Activated T-helper 2 cell treated with anti-CD3 and anti-CD28 coated beads, Interferon-gamma antibody, Interleukin-2, Interleukin-4, amounts not matched to agents 10 μg/mL and 5 μg/mL and 100 μg/mL, durations not matched to agents 14 hours and 24 hours and 36 hours (primary cell): ENCODE data around the gene DAZAP1. TPM values are rescaled to one million over a fixed set of nuclear protein-coding genes. Genes with fewer than 3 reads are reported as not detected.
"Not testable (repeated sequence)": the region's sequence is repeated elsewhere in the genome, so short reads cannot be mapped to it uniquely, and the experiment has no call there.

Source experiments
- DNase-seq: peaks from one replicate; pipeline ENCODE4 v3.0.0; 2021; ENCODE audit warnings: low spot score
- H3K27ac Mint-ChIP-seq: one replicate; pipeline ENCODE4 v1.8.0; 2021; ENCODE audit warnings: mixed read lengths
- H3K27me3 Mint-ChIP-seq: one replicate; pipeline ENCODE4 v1.8.0; 2021; ENCODE audit warnings: low read depth, mixed read lengths
- H3K36me3 Mint-ChIP-seq: one replicate; pipeline ENCODE4 v1.8.0; 2021; ENCODE audit warnings: low read depth, mixed read lengths
- H3K4me1 Mint-ChIP-seq: one replicate; pipeline ENCODE4 v1.8.0; 2021; ENCODE audit warnings: low read depth, mixed read lengths
- H3K4me3 Mint-ChIP-seq: one replicate; pipeline ENCODE4 v1.8.0; 2021; ENCODE audit warnings: low read depth, mild to moderate bottlenecking, moderate library complexity, mixed read lengths
- H3K9me3 Mint-ChIP-seq: one replicate; pipeline ENCODE4 v1.8.0; 2021; ENCODE audit warnings: mixed read lengths
- intact Hi-C: fragments of 100-400 bp; cut with micrococcal nuclease; formaldehyde crosslinking; loops from one replicate; pipeline ENCODE4 v1.15.1; 2023
- total RNA-seq: library from RNA; stranded (reverse); gene quantifications from 2 replicates; pipeline ENCODE4 v1.2.3, GENCODE V29; 2022

Gene DAZAP1
- total RNA-seq, 1 donor from 2014 or later: 290 TPM

- DNase-seq: no peak
- no peaks in the 10 kb centered on the region for H3K27me3 Mint-ChIP-seq
- peaks cover 61% of the 10 kb centered on the region for H3K36me3 Mint-ChIP-seq
- H3K27ac Mint-ChIP-seq: no peak overlapping the region
- H3K9me3 Mint-ChIP-seq: no peaks in the 10 kb centered on the region
- intact Hi-C loops: no loop called here
- no peak overlapping the region for H3K4me3 Mint-ChIP-seq
- H3K4me1 Mint-ChIP-seq: peaks cover 35% of the 10 kb centered on the region
These were observed 4.1 kb downstream of the DAZAP1 start for GRCh38 chr19:1411255-1412191.

- H3K27ac Mint-ChIP-seq: no peak overlapping the region
These were observed 5.0 kb downstream of the DAZAP1 start for GRCh38 chr19:1412323-1412923.

GRCh38 chr19:1412995-1413800 is 5.8 kb downstream of the DAZAP1 start:
- H3K27me3 Mint-ChIP-seq: no peaks in the 10 kb centered on the region
- no peak overlapping the region for H3K27ac Mint-ChIP-seq
- H3K9me3 Mint-ChIP-seq: no peaks in the 10 kb centered on the region
- peaks cover 75% of the 10 kb centered on the region for H3K36me3 Mint-ChIP-seq
- no peak for DNase-seq
- H3K4me3 Mint-ChIP-seq: no peak overlapping the region
- intact Hi-C loops: no loop called here
- peaks cover 33% of the 10 kb centered on the region for H3K4me1 Mint-ChIP-seq

More at GRCh38 chr19:1412323-1412923, 5.0 kb downstream of the DAZAP1 start:
- Mint-ChIP-seq H3K9me3 (no peaks in the 10 kb centered on the region), H3K36me3 (peaks cover 68% of the 10 kb centered on the region), H3K4me1 (peaks cover 33% of the 10 kb centered on the region), H3K27me3 (no peaks in the 10 kb centered on the region), H3K4me3 (no peak overlapping the region)
- intact Hi-C loops: no loop called here
- no peak for DNase-seq

- no peak for DNase-seq
- Mint-ChIP-seq H3K4me1 (peaks cover 11% of the 10 kb centered on the region), H3K27ac (no peak overlapping the region), H3K4me3 (no peak overlapping the region), H3K36me3 (peaks cover 72% of the 10 kb centered on the region), H3K27me3 (no peaks in the 10 kb centered on the region), H3K9me3 (no peaks in the 10 kb centered on the region)
- intact Hi-C loops: no loop called here
These were observed 8.8 kb downstream of the DAZAP1 start for GRCh38 chr19:1416014-1416841.

GRCh38 chr19:1417145-1417544 is 9.8 kb downstream of the DAZAP1 start:
- Mint-ChIP-seq H3K27me3 (no peaks in the 10 kb centered on the region), H3K4me1 (peaks cover 7% of the 10 kb centered on the region), H3K4me3 (no peak overlapping the region), H3K36me3 (peaks cover 68% of the 10 kb centered on the region), H3K9me3 (no peaks in the 10 kb centered on the region), H3K27ac (no peak overlapping the region)
- intact Hi-C loops: no loop called here
- DNase-seq: no peak

GRCh38 chr19:1417681-1418495 is 10.5 kb downstream of the DAZAP1 start:
- Mint-ChIP-seq H3K4me3 (no peak overlapping the region), H3K27ac (no peak overlapping the region), H3K27me3 (no peaks in the 10 kb centered on the region), H3K9me3 (no peaks in the 10 kb centered on the region), H3K36me3 (peaks cover 71% of the 10 kb centered on the region), H3K4me1 (peaks cover 7% of the 10 kb centered on the region)
- intact Hi-C loops: no loop called here
- DNase-seq: no peak

GRCh38 chr19:1418496-1418775 is 11.1 kb downstream of the DAZAP1 start:
- no peak for DNase-seq
- Mint-ChIP-seq H3K4me1 (peaks cover 7% of the 10 kb centered on the region), H3K27me3 (no peaks in the 10 kb centered on the region), H3K9me3 (no peaks in the 10 kb centered on the region), H3K36me3 (peaks cover 71% of the 10 kb centered on the region), H3K27ac (no peak overlapping the region), H3K4me3 (no peak overlapping the region)
- intact Hi-C loops: no loop called here

- Mint-ChIP-seq H3K9me3 (no peaks in the 10 kb centered on the region), H3K4me3 (no peak overlapping the region), H3K36me3 (peaks cover 76% of the 10 kb centered on the region), H3K27ac (no peak overlapping the region), H3K4me1 (peaks cover 7% of the 10 kb centered on the region), H3K27me3 (no peaks in the 10 kb centered on the region)
- DNase-seq: no peak
- intact Hi-C loops: no loop called here
These were observed 11.8 kb downstream of the DAZAP1 start for GRCh38 chr19:1418951-1419738.

GRCh38 chr19:1420085-1420484 is 12.7 kb downstream of the DAZAP1 start:
- intact Hi-C loops, H3K4me1 Mint-ChIP-seq, H3K9me3 Mint-ChIP-seq, H3K4me3 Mint-ChIP-seq, DNase-seq, H3K27me3 Mint-ChIP-seq, H3K27ac Mint-ChIP-seq: not testable (repeated sequence)
- peaks cover 79% of the 10 kb centered on the region for H3K36me3 Mint-ChIP-seq

GRCh38 chr19:1420590-1420989 is 13.2 kb downstream of the DAZAP1 start:
- H3K36me3 Mint-ChIP-seq: peaks cover 79% of the 10 kb centered on the region
- no peak overlapping the region for H3K27ac Mint-ChIP-seq
- H3K4me3 Mint-ChIP-seq: no peak overlapping the region
- H3K9me3 Mint-ChIP-seq: no peaks in the 10 kb centered on the region
- DNase-seq: no peak
- H3K4me1 Mint-ChIP-seq: peaks cover 2% of the 10 kb centered on the region
- intact Hi-C loops: no loop called here
- H3K27me3 Mint-ChIP-seq: no peaks in the 10 kb centered on the region

GRCh38 chr19:1421218-1421957 is 14.0 kb downstream of the DAZAP1 start:
- Mint-ChIP-seq H3K27me3 (no peaks in the 10 kb centered on the region), H3K36me3 (peaks cover 77% of the 10 kb centered on the region)

More at GRCh38 chr19:1421218-1421957, 14.0 kb downstream of the DAZAP1 start:
- Mint-ChIP-seq H3K9me3 (no peaks in the 10 kb centered on the region), H3K4me1 (no peaks in the 10 kb centered on the region), H3K27ac (no peak overlapping the region), H3K4me3 (no peak overlapping the region)
- intact Hi-C loops: no loop called here
- DNase-seq: no peak
